Osteoblast (primary cell): ENCODE measurements around the gene METTL22. TPM values are rescaled to one million over a fixed set of nuclear protein-coding genes. Genes with fewer than 3 reads are reported as not detected.

Source experiments
- DNase-seq: peaks from one replicate; pipeline ENCODE4 v3.0.0; 2011; ENCODE audit warnings: low spot score, mixed read lengths; ENCODE audit not compliant: insufficient read length; ENCODE audit errors: missing footprints
- H2AFZ ChIP-seq: 2 replicates; pipeline ENCODE4 v1.6.0; 2011; ENCODE audit warnings: mild to moderate bottlenecking, low read length
- H3K27ac ChIP-seq: 2 replicates; pipeline ENCODE4 v1.5.1; 2011; ENCODE audit warnings: mild to moderate bottlenecking, low read depth, low read length, moderate library complexity
- H3K27me3 ChIP-seq: 2 replicates; pipeline ENCODE4 v1.6.0; 2012; ENCODE audit warnings: mild to moderate bottlenecking, control low read depth, inconsistent platforms, low read length, moderate library complexity; ENCODE audit not compliant: insufficient read depth
- H3K36me3 ChIP-seq: 2 replicates; pipeline ENCODE4 v1.5.1; 2011; ENCODE audit warnings: mild to moderate bottlenecking, low read length, control low read depth, moderate library complexity; ENCODE audit not compliant: insufficient read depth
- H3K4me1 ChIP-seq: 2 replicates; pipeline ENCODE4 v1.5.1; 2011; ENCODE audit warnings: mild to moderate bottlenecking, low read length, control low read depth, moderate library complexity; ENCODE audit not compliant: insufficient read depth
- H3K4me2 ChIP-seq: 2 replicates; pipeline ENCODE4 v1.6.0; 2011; ENCODE audit warnings: mild to moderate bottlenecking, low read length; ENCODE audit not compliant: insufficient read depth
- H3K4me3 ChIP-seq: fragments of 200-600 bp; sonication (generic); 3 replicates; pipeline ENCODE4 v1.5.1; 2012; ENCODE audit warnings: mild to moderate bottlenecking, low read length, inconsistent platforms; ENCODE audit not compliant: insufficient read depth
- H3K79me2 ChIP-seq: 2 replicates; pipeline ENCODE4 v1.6.0; 2012; ENCODE audit warnings: mild to moderate bottlenecking, low read length, control low read depth, inconsistent platforms; ENCODE audit not compliant: insufficient read depth
- H3K9me3 ChIP-seq: 2 replicates; pipeline ENCODE4 v1.5.1; 2011; ENCODE audit warnings: low read depth, low read length, control low read depth
- H4K20me1 ChIP-seq: 2 replicates; pipeline ENCODE4 v1.6.0; 2012; ENCODE audit warnings: mild to moderate bottlenecking, low read length, control low read depth; ENCODE audit not compliant: insufficient read depth
- CTCF ChIP-seq: IDR thresholded peaks from 2 replicates; pipeline ENCODE4 v1.5.1; 2011; ENCODE audit warnings: mild to moderate bottlenecking, low read depth, low read length, moderate library complexity; ENCODE audit errors: extremely low read depth
- total RNA-seq: library from RNA; depleted of rRNA; stranded (reverse); fragments of >200 nt; gene quantifications from 2 replicates; pipeline ENCODE4 v1.2.3, GENCODE V29; 2012

Gene METTL22
- total RNA-seq, 1 donor: 46.0 TPM

GRCh38 chr16:8632675-8633182, 11.2 kb downstream of the METTL22 start:
- no peaks in the 10 kb centered on the region for H3K27me3 ChIP-seq
- no peak overlapping the region for H2AFZ ChIP-seq
- no peak for TF ChIP-seq CTCF
- no peak overlapping the region for H3K4me3 ChIP-seq
- no peaks in the 10 kb centered on the region for H3K79me2 ChIP-seq
- H3K36me3 ChIP-seq: peaks cover 80% of the 10 kb centered on the region
- no peak overlapping the region for H3K4me2 ChIP-seq
- no peaks in the 10 kb centered on the region for H3K9me3 ChIP-seq
- H3K27ac ChIP-seq: no peak overlapping the region
- no peaks in the 10 kb centered on the region for H3K4me1 ChIP-seq
- DNase-seq: no peak
- peaks cover 19% of the 10 kb centered on the region for H4K20me1 ChIP-seq

GRCh38 chr16:8634991-8635736, 13.7 kb downstream of the METTL22 start:
- no peaks in the 10 kb centered on the region for H3K4me1 ChIP-seq
- H4K20me1 ChIP-seq: peaks cover 10% of the 10 kb centered on the region
- no peaks in the 10 kb centered on the region for H3K79me2 ChIP-seq
- no peak overlapping the region for H3K4me2 ChIP-seq
- H3K4me3 ChIP-seq: no peak overlapping the region
- no peaks in the 10 kb centered on the region for H3K27me3 ChIP-seq
- peak; percentile 87 for DNase-seq
- no peak overlapping the region for H3K27ac ChIP-seq
- H3K36me3 ChIP-seq: peaks cover 72% of the 10 kb centered on the region
- TF ChIP-seq CTCF: peak; percentile 69
- no peak overlapping the region for H2AFZ ChIP-seq
- H3K9me3 ChIP-seq: no peaks in the 10 kb centered on the region

GRCh38 chr16:8639694-8640093, 18.2 kb downstream of the METTL22 start:
- no peak for TF ChIP-seq CTCF
- Histone ChIP-seq H3K27ac (no peak overlapping the region), H3K36me3 (peaks cover 68% of the 10 kb centered on the region), H3K4me1 (no peaks in the 10 kb centered on the region), H3K4me3 (no peak overlapping the region), H3K4me2 (no peak overlapping the region), H3K79me2 (no peaks in the 10 kb centered on the region), H2AFZ (no peak overlapping the region), H3K9me3 (no peaks in the 10 kb centered on the region), H3K27me3 (no peaks in the 10 kb centered on the region), H4K20me1 (peaks cover 5% of the 10 kb centered on the region)
- no peak for DNase-seq

GRCh38 chr16:8641671-8642070, 20.2 kb downstream of the METTL22 start:
- Histone ChIP-seq H2AFZ (no peak overlapping the region), H4K20me1 (peaks cover 3% of the 10 kb centered on the region), H3K4me2 (no peak overlapping the region), H3K27me3 (no peaks in the 10 kb centered on the region), H3K27ac (no peak overlapping the region), H3K36me3 (peaks cover 71% of the 10 kb centered on the region), H3K4me1 (no peaks in the 10 kb centered on the region), H3K79me2 (no peaks in the 10 kb centered on the region), H3K9me3 (no peaks in the 10 kb centered on the region), H3K4me3 (no peak overlapping the region)
- no peak for TF ChIP-seq CTCF
- no peak for DNase-seq
